OCI-LY3 (cell line): Measurements from ENCODE around the gene SPESP1.

ENCODE experiments used
- CTCF ChIP-seq: fragments of 200-600, 300-600 bp; sonication (generic); IDR thresholded peaks from 2 replicates; pipeline ENCODE4 v1.5.1; 2014; ENCODE audit warnings: antibody characterized with exemption, low read length, low read depth
- EZH2phosphoT487 ChIP-seq: fragments of 200-600 bp; shearing (Covaris generic); IDR thresholded peaks from 2 replicates; pipeline ENCODE4 v1.6.1; 2018; ENCODE audit warnings: antibody characterized with exemption, mixed run types, low read depth

DNA sequence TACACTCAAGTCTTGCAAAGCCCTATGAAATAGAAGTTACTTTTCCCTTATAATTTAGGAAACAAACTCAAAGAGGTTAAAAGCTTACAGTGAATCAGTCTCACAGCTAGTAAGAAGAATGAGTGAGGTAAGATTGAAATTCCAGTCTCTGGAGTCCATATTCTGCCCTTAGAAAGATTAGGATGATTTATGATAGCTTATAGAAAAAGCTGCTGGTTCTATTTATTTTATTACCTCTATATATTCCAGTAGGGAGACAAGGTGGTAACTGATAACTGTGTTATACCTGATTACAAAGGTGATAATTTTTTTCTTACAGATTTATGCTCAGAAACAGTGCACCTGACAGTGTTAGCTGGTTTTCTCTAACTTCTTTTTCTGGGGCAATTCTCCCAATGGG is 34.1 kb upstream of the SPESP1 start:
- no peak for TF ChIP-seq CTCF
- TF ChIP-seq EZH2phosphoT487 = no peak
